ENCODE results near the gene ST3GAL3. TPM values are rescaled to one million over a fixed set of nuclear protein-coding genes. Genes with fewer than 3 reads are reported as not detected.

ST3GAL3 gene
- total RNA-seq, 1 experiment from 2014 or later, result 26.8 TPM

DNA sequence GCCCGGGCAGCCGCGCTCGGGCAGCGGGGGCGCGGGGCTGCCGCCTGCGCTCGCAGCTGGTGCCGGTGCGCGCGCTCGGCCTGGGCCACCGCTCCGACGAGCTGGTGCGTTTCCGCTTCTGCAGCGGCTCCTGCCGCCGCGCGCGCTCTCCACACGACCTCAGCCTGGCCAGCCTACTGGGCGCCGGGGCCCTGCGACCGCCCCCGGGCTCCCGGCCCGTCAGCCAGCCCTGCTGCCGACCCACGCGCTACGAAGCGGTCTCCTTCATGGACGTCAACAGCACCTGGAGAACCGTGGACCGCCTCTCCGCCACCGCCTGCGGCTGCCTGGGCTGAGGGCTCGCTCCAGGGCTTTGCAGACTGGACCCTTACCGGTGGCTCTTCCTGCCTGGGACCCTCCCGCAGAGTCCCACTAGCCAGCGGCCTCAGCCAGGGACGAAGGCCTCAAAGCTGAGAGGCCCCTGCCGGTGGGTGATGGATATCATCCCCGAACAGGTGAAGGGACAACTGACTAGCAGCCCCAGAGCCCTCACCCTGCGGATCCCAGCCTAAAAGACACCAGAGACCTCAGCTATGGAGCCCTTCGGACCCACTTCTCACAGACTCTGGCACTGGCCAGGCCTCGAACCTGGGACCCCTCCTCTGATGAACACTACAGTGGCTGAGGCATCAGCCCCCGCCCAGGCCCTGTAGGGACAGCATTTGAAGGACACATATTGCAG lies 229.3 kb downstream of the ST3GAL3 start:
- no peaks in the 10 kb centered on the region for H3K9me3 ChIP-seq (ENCODE audit: low read depth, low read length, poor library complexity, severe bottlenecking)
- ChIA-PET CTCF (interaction anchor here (7.0 kb wide), 1 partner anchor 172 kb away, joined by 238 read pairs; no protein-coding TSS in a partner anchor), POLR2A (ENCODE audit: low non-redundant PET) (no interaction called here)
- peaks cover 32% of the 10 kb centered on the region for H3K4me1 ChIP-seq (ENCODE audit: insufficient read depth, low read length, poor library complexity, severe bottlenecking)
- peak overlapping the region; percentile 34 for H3K27ac ChIP-seq (ENCODE audit: low read depth, low read length, poor library complexity, severe bottlenecking)
- no TSS peak for BruUV-seq (replicated peaks)
- peaks cover 11% of the 10 kb centered on the region for H3K36me3 ChIP-seq (ENCODE audit: insufficient read depth, low read length, poor library complexity, severe bottlenecking)
- TF ChIP-seq, protein P1, sequence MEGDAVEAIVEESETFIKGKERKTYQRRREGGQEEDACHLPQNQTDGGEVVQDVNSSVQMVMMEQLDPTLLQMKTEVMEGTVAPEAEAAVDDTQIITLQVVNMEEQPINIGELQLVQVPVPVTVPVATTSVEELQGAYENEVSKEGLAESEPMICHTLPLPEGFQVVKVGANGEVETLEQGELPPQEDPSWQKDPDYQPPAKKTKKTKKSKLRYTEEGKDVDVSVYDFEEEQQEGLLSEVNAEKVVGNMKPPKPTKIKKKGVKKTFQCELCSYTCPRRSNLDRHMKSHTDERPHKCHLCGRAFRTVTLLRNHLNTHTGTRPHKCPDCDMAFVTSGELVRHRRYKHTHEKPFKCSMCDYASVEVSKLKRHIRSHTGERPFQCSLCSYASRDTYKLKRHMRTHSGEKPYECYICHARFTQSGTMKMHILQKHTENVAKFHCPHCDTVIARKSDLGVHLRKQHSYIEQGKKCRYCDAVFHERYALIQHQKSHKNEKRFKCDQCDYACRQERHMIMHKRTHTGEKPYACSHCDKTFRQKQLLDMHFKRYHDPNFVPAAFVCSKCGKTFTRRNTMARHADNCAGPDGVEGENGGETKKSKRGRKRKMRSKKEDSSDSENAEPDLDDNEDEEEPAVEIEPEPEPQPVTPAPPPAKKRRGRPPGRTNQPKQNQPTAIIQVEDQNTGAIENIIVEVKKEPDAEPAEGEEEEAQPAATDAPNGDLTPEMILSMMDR (conservative IDR thresholded peaks at IDR 0.05; ENCODE audit: low read depth, low read length), result no peak
- no peak for TF ChIP-seq EZH2 (IDR thresholded peaks at IDR 0.05; ENCODE audit: borderline replicate concordance, low read depth, low read length, poor library complexity, severe bottlenecking)
- intact Hi-C loops (cut with micrococcal nuclease; ENCODE audit: unreplicated experiment), result no loop called here
- no peak for DNase-seq (ENCODE audit: low spot score)
- peak overlapping the region; percentile 27 for H3K4me3 ChIP-seq (ENCODE audit: low read depth, low read length, poor library complexity, severe bottlenecking)
- no peaks in the 10 kb centered on the region for H3K27me3 ChIP-seq (replicated peaks; ENCODE audit: insufficient read depth, low read depth, low read length, poor library complexity)

DNA sequence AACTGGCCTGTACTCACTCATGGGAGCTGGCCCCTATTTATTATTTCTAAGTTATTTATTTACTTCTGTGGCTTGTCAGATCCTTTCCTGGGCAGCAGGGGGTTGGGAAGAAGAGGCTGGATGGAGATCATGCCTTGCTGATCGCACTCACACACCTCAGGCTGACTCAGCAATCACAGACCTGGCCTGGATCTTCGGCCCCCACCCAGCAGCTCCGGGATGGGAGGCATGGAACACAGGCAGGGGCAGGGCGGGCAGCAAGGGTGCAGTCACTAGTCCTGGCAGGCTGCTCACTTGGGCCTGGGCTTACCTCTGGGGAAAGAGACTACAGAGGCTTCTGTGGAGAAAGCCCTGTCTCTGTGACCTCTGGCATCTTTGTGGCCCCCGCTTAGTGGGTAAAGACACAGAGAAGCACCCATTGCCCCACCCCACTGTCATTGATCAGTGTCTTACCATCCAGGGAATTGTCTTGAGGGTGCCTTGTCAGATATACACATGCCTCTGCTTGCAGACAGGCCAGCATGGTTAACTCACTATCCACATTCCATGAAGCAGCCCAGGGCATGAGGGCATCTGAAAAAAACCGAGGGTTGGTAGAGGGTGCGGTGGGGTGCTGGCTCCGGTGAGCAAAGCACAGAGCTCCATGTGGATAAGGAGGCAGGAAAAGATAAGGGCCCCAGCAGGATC lies 230.0 kb downstream of the ST3GAL3 start:
- no peaks in the 10 kb centered on the region for H3K9me3 ChIP-seq (ENCODE audit: low read depth, low read length, poor library complexity, severe bottlenecking)
- no peaks in the 10 kb centered on the region for H3K27me3 ChIP-seq (replicated peaks; ENCODE audit: insufficient read depth, low read depth, low read length, poor library complexity)
- ChIA-PET POLR2A (ENCODE audit: low non-redundant PET) (no interaction called here), CTCF (interaction anchor here (7.0 kb wide), 1 partner anchor 173 kb away, joined by 238 read pairs; no protein-coding TSS in a partner anchor)
- TF ChIP-seq, protein P1 (conservative IDR thresholded peaks at IDR 0.05; ENCODE audit: low read depth, low read length), result no peak
- TF ChIP-seq EZH2 (IDR thresholded peaks at IDR 0.05; ENCODE audit: borderline replicate concordance, low read depth, low read length, poor library complexity, severe bottlenecking), result no peak
- no peak for DNase-seq (ENCODE audit: low spot score)
- H3K4me3 ChIP-seq (ENCODE audit: low read depth, low read length, poor library complexity, severe bottlenecking), result no peak overlapping the region
- H3K4me1 ChIP-seq (ENCODE audit: insufficient read depth, low read length, poor library complexity, severe bottlenecking), result peaks cover 32% of the 10 kb centered on the region
- intact Hi-C loops (cut with micrococcal nuclease; ENCODE audit: unreplicated experiment), result no loop called here
- peaks cover 11% of the 10 kb centered on the region for H3K36me3 ChIP-seq (ENCODE audit: insufficient read depth, low read length, poor library complexity, severe bottlenecking)
- no peak overlapping the region for H3K27ac ChIP-seq (ENCODE audit: low read depth, low read length, poor library complexity, severe bottlenecking)
- no TSS peak for BruUV-seq (replicated peaks)

DNA sequence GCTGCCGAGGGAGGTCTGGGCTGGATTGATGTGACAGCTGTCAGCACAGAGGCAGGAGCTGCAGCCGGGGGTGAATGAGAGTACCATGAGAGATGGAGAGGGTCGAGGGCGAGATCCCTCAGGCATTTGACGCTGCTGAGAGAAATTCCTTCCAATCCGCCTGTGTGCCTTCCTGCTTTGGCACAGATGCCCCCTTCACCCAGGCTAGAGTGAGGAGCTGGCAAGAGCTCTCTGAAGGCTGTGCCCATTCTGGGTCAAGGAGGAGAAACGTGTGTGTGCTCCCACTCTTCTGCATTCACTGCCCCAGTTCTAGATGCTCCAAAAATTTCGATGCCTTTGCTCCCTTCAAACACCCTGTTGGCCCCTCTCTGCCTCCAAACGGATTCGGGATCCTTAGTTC lies 231.0 kb downstream of the ST3GAL3 start:
- H3K4me3 ChIP-seq (ENCODE audit: low read depth, low read length, poor library complexity, severe bottlenecking), result no peak overlapping the region
- TF ChIP-seq, protein P1 (conservative IDR thresholded peaks at IDR 0.05; ENCODE audit: low read depth, low read length), result no peak
- no peak for TF ChIP-seq EZH2 (IDR thresholded peaks at IDR 0.05; ENCODE audit: borderline replicate concordance, low read depth, low read length, poor library complexity, severe bottlenecking)
- H3K4me1 ChIP-seq (ENCODE audit: insufficient read depth, low read length, poor library complexity, severe bottlenecking), result peaks cover 26% of the 10 kb centered on the region
- ChIA-PET CTCF (interaction anchor here (7.0 kb wide), 1 partner anchor 174 kb away, joined by 238 read pairs; no protein-coding TSS in a partner anchor), POLR2A (ENCODE audit: low non-redundant PET) (interaction anchor here (0.6 kb wide), 1 partner anchor 93 kb away, joined by 5 read pairs; no protein-coding TSS in a partner anchor)
- no peaks in the 10 kb centered on the region for H3K27me3 ChIP-seq (replicated peaks; ENCODE audit: insufficient read depth, low read depth, low read length, poor library complexity)
- H3K36me3 ChIP-seq (ENCODE audit: insufficient read depth, low read length, poor library complexity, severe bottlenecking), result peaks cover 11% of the 10 kb centered on the region
- no TSS peak for BruUV-seq (replicated peaks)
- H3K27ac ChIP-seq (ENCODE audit: low read depth, low read length, poor library complexity, severe bottlenecking), result no peak overlapping the region
- no peak for DNase-seq (ENCODE audit: low spot score)
- intact Hi-C loops (cut with micrococcal nuclease; ENCODE audit: unreplicated experiment), result no loop called here
- H3K9me3 ChIP-seq (ENCODE audit: low read depth, low read length, poor library complexity, severe bottlenecking), result no peaks in the 10 kb centered on the region

Measured in A673 (cell line).